ENCODE results near the gene TSPYL1. TPM values are rescaled to one million over a fixed set of nuclear protein-coding genes. Genes with fewer than 3 reads are reported as not detected.

TSPYL1 gene
- total and polyA plus RNA-seq, 10 of the 15 experiments (the other 5 are each of a cell fraction or from before 2014, with no cell fraction given): 22.9 to 44.1 (median 27.0) TPM

DNA sequence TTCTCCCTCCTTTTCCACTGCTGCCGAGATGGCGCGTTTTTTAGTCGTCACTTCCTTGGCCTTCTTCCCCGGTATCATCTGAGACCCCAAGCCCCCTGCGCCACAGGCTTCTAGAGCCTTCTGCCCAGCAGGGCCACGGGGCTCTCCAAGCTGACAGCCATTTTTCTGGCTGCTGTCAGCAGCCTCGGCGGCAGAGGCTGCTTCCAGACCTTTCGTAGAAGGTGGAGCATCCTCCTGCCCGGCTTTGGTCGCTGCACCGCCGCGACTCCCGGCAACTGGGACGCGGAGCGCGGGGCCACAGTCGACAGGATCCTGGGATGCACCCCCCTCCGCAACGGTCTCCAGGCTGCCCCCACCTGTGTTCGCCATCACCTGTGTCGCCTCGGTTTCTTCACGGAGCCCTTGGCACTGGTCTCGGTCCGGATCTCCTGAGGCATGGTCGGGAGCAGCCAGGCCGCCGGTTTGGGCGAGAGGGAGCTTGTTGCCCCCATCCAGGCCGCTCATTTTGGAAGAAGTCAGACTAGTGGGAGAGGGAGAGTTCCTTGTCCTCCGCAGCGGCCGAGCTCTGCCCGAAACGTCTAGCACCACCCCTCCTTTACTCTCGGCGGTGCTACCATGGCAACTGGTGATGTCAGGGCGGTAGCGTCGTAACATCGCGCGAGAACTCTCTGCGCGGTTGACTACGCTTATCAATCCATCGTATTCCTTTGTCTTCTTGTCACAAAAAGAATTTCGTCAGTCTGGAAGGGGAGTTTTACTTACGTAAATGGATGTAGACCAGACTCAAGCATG, 26.0 kb downstream of the TSPYL1 start, which contains the start of gene TSPYL4:
Gene TSPYL4, minus strand, starts transcription at position 571 of the 792 bp plus-strand sequence. Its CDS starts 67 bp downstream, at position 504.
- Histone ChIP-seq H3K27me3 (replicated peaks in 1 of 2; ENCODE audit: control insufficient read depth in 2 of 2, insufficient read depth in 2 of 2, low read length in 1 of 2) (no peaks in the 10 kb centered on the region), H3K36me3 (ENCODE audit: control insufficient read depth in 2 of 2, insufficient read depth in 2 of 2, low read length in 1 of 2) (no peaks in the 10 kb centered on the region), H3K9me3 (replicated peaks; ENCODE audit: control insufficient read depth, insufficient read depth, low read length) (no peaks in the 10 kb centered on the region; the same call in 2 of the 3 replicates), H3K4me3 (peak within 1 kb of the TSS; percentile 94), H3K9ac (ENCODE audit: control insufficient read depth, insufficient read depth, low read length) (peak within 1 kb of the TSS; percentile 92), H3K4me1 (ENCODE audit: control insufficient read depth, insufficient read depth, low read length) (peaks cover 13% of the 10 kb centered on the region), H3K4me2 (ENCODE audit: control insufficient read depth, insufficient read depth) (peak within 1 kb of the TSS; percentile 95), H3K79me2 (ENCODE audit: control insufficient read depth, insufficient read depth, low read length) (peaks cover 38% of the 10 kb centered on the region), H4K20me1 (ENCODE audit: control insufficient read depth, insufficient read depth) (no peaks in the 10 kb centered on the region), H2AFZ (ENCODE audit: control insufficient read depth, low read depth, low read length) (peak within 1 kb of the TSS; percentile 99), H3K27ac (ENCODE audit: control insufficient read depth, insufficient read depth) (peak within 1 kb of the TSS; percentile 90)
- in situ Hi-C loops (cut with MboI) (no loop called here), intact Hi-C loops (cut with micrococcal nuclease; ENCODE audit: unreplicated experiment) (loop anchor here (10.0 kb wide), 1 partner anchor 239 kb away; no protein-coding TSS in a partner anchor)
- POLR2A ChIA-PET: interaction anchor here (0.7 to 3.1 kb wide), 7 partner anchors 15 to 317 kb away, joined by 3 to 12 read pairs (median 4); partner anchors contain the start of genes RWDD1 and TSPYL1
- BruUV-seq (replicated peaks): TSS peak; percentile 70
- WGBS (ENCODE audit: insufficient coverage, insufficient replicate concordance, low lambda C conversion rate, missing lambda C conversion rate): under 1% methylated on average over 53 of the region's 53 CpGs
- RAD21 ChIA-PET (ENCODE audit: unreplicated experiment): interaction anchor here (0.6 to 2.4 kb wide), 5 partner anchors 14 to 377 kb away, joined by 3 to 11 read pairs (median 3); partner anchors contain the start of gene TSPYL1
- ATAC-seq (peak; percentile 96), DNase-seq (ENCODE audit: low read depth, low spot score) (peak; percentile 87), FAIRE-seq (peak; percentile 94)
- SMC1A ChIA-PET (ENCODE audit: uncharacterized antibody, unreplicated experiment): interaction anchor here (0.5 to 1.0 kb wide), 2 partner anchors 27 to 1360 kb away, joined by 3 read pairs; partner anchors contain the start of gene TSPYL1
- CTCF ChIA-PET: interaction anchor here (1.0 to 3.8 kb wide), 6 partner anchors 15 to 318 kb away, joined by 3 to 37 read pairs (median 8); partner anchors contain the start of gene RWDD1
- peak; percentile 86 for TF ChIP-seq MXI1 (IDR thresholded peaks at IDR 0.05; ENCODE audit: low read depth, low read length)
- TF ChIP-seq, protein P1, sequence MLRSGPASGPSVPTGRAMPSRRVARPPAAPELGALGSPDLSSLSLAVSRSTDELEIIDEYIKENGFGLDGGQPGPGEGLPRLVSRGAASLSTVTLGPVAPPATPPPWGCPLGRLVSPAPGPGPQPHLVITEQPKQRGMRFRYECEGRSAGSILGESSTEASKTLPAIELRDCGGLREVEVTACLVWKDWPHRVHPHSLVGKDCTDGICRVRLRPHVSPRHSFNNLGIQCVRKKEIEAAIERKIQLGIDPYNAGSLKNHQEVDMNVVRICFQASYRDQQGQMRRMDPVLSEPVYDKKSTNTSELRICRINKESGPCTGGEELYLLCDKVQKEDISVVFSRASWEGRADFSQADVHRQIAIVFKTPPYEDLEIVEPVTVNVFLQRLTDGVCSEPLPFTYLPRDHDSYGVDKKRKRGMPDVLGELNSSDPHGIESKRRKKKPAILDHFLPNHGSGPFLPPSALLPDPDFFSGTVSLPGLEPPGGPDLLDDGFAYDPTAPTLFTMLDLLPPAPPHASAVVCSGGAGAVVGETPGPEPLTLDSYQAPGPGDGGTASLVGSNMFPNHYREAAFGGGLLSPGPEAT (IDR thresholded peaks at IDR 0.05; ENCODE audit: low read depth): peak; percentile 62
- TF ChIP-seq MYC (IDR thresholded peaks at IDR 0.05; ENCODE audit: insufficient read depth, insufficient read length, insufficient replicate concordance, low read length, severe bottlenecking): no peak
- peak; percentile 98 for TF ChIP-seq CHD2 (IDR thresholded peaks at IDR 0.05; ENCODE audit: borderline replicate concordance, low read depth, low read length)
- TF ChIP-seq ZNF217 (IDR thresholded peaks at IDR 0.05): no peak
- no peak for TF ChIP-seq JUND (IDR thresholded peaks at IDR 0.05; ENCODE audit: low read depth, low read length)
- TF ChIP-seq BCL3 (IDR thresholded peaks at IDR 0.05; ENCODE audit: borderline replicate concordance, insufficient read depth, low read depth, low read length, poor library complexity, severe bottlenecking): no peak
- peak; percentile 66; the same call in 1 of the 2 replicates for TF ChIP-seq ZBTB40 (IDR thresholded peaks at IDR 0.05; ENCODE audit: borderline replicate concordance)
- TF ChIP-seq NR2C2 (IDR thresholded peaks at IDR 0.05; ENCODE audit: borderline replicate concordance, control insufficient read depth, insufficient read length, low read depth): no peak
- no peak for TF ChIP-seq BCLAF1 (IDR thresholded peaks at IDR 0.05)
